Measurements from ENCODE around the gene AIFM1. TPM values are rescaled to one million over a fixed set of nuclear protein-coding genes. Genes with fewer than 3 reads are reported as not detected.

The AIFM1 gene
- total and polyA plus RNA-seq, 2 donors (not counting 3 experiments of a cell fraction or from before 2014, with no cell fraction given): 23.7 to 29.7 TPM

- intact Hi-C loops (cut with micrococcal nuclease) (loop anchor here (1.0 kb wide), 2 partner anchors 40 to 112 kb away; no protein-coding TSS in a partner anchor), dilution Hi-C loops (cut with MboI; ENCODE audit: extremely low pct_ligation_motif_present, low sequenced_read_pairs) (no loop called here)
- Histone ChIP-seq H3K9me3 (replicated peaks; ENCODE audit: control insufficient read depth, insufficient read depth, low read length) (no peaks in the 10 kb centered on the region), H3K4me3 (replicated peaks in 1 of 3; ENCODE audit: insufficient read depth in 1 of 3, low read depth in 1 of 3, low read length in 3 of 3) (no peak overlapping the region), H3K27me3 (ENCODE audit: control insufficient read depth in 2 of 2, insufficient read depth in 2 of 2, low read length in 2 of 2) (no peaks in the 10 kb centered on the region), H3K27ac (ENCODE audit: insufficient read depth, low read depth, low read length) (no peak overlapping the region), H2AFZ (ENCODE audit: low read depth, low read length) (no peak overlapping the region), H3K36me3 (ENCODE audit: control insufficient read depth in 2 of 2, extremely low read depth in 1 of 2, insufficient read depth in 2 of 2, low read length in 2 of 2) (peaks cover 0 to 3% of the 10 kb centered on the region in 2 experiments), H3K9me1 (replicated peaks; ENCODE audit: control insufficient read depth, extremely low read depth, insufficient read depth, low read length) (no peaks in the 10 kb centered on the region), H3K4me1 (ENCODE audit: control insufficient read depth, extremely low read depth, insufficient read depth, low read length) (peaks cover 21% of the 10 kb centered on the region), H3K9ac (replicated peaks; ENCODE audit: extremely low read depth, insufficient read depth, low read length) (no peak overlapping the region), H3K4me2 (ENCODE audit: insufficient read depth, low read length) (no peak overlapping the region), H4K20me1 (replicated peaks; ENCODE audit: control insufficient read depth, extremely low read depth, insufficient read depth, low read length) (no peaks in the 10 kb centered on the region), H3K79me2 (ENCODE audit: control insufficient read depth, insufficient read depth, low read length) (peaks cover 27% of the 10 kb centered on the region)
- TF ChIP-seq GATA2 (IDR thresholded peaks at IDR 0.05; ENCODE audit: insufficient read depth, insufficient read length, low read depth, low read length): no peak
- no peak for TF ChIP-seq FOS (IDR thresholded peaks at IDR 0.05; ENCODE audit: borderline replicate concordance, insufficient read depth, low read length)
- no peak for TF ChIP-seq POLR2A (IDR thresholded peaks at IDR 0.05; ENCODE audit: low read depth, low read length)
- no peak for TF ChIP-seq MAX (IDR thresholded peaks at IDR 0.05; ENCODE audit: insufficient read depth, insufficient read length)
- no peak for TF ChIP-seq POLR2AphosphoS5 (IDR thresholded peaks at IDR 0.05; ENCODE audit: insufficient read depth, low read depth, low read length)
- TF ChIP-seq EZH2 (IDR thresholded peaks at IDR 0.05; ENCODE audit: borderline replicate concordance, low read depth, low read length, severe bottlenecking): no peak
- no peak for TF ChIP-seq JUN (IDR thresholded peaks at IDR 0.05; ENCODE audit: borderline replicate concordance, insufficient read depth, insufficient read length, low read depth)
- peak; percentile 51 to 60 for TF ChIP-seq CTCF (IDR thresholded peaks at IDR 0.05; ENCODE audit: extremely low read depth in 1 of 2, insufficient read depth in 1 of 2, low read depth in 1 of 2, low read length in 2 of 2)
- TF ChIP-seq MYC (IDR thresholded peaks at IDR 0.05; ENCODE audit: low read depth, low read length): no peak
- FAIRE-seq (peak; percentile 87), DNase-seq (ENCODE audit: low read depth, low spot score) (peak; percentile 71)
- CTCF ChIA-PET: interaction anchor here (0.7 to 3.5 kb wide), 30 partner anchors 10 to 474 kb away, joined by 3 to 65 read pairs (median 6); partner anchors contain the start of genes AIFM1 and RAB33A
- POLR2A ChIA-PET: no interaction called here
- BruUV-seq (replicated peaks): no TSS peak
Measured at GRCh38 chrX:130079824-130080406, 85.7 kb downstream of the AIFM1 start.

Other genes with a start within 250 kb of the AIFM1 start
- 13.1 and 16.7 TPM in 2 replicates for gene BCORL1, start 183.2 kb downstream of the AIFM1 start, total RNA-seq
- gene BCORL1, start 183.2 kb downstream of the AIFM1 start, polyA plus RNA-seq: 1.8 TPM in 2 replicates
- gene ELF4, start 55.3 kb downstream of the AIFM1 start, total RNA-seq: 32.9 and 33.4 TPM in 2 replicates
- gene ELF4, start 55.3 kb downstream of the AIFM1 start, polyA plus RNA-seq: 31.6 and 31.9 TPM in 2 replicates
- gene RAB33A, start 6.1 kb upstream of the AIFM1 start, total RNA-seq: 0.91 and 1.4 TPM in 2 replicates
- 1.3 and 1.6 TPM in 2 replicates for gene RAB33A, start 6.1 kb upstream of the AIFM1 start, polyA plus RNA-seq
- 7.3 and 7.7 TPM in 2 replicates for gene ZNF280C, start 103.1 kb upstream of the AIFM1 start, total RNA-seq
- gene ZNF280C, start 103.1 kb upstream of the AIFM1 start, polyA plus RNA-seq: 2.5 and 3.2 TPM in 2 replicates
- 10.6 and 14.5 TPM in 2 replicates for gene SLC25A14, start 174.1 kb upstream of the AIFM1 start, total RNA-seq
- 9.2 and 11.5 TPM in 2 replicates for gene SLC25A14, start 174.1 kb upstream of the AIFM1 start, polyA plus RNA-seq
- not detected in 2 replicates for gene GPR119, start 219.8 kb upstream of the AIFM1 start, total RNA-seq
- not detected in 2 replicates for gene GPR119, start 219.8 kb upstream of the AIFM1 start, polyA plus RNA-seq
- 21.1 and 21.9 TPM in 2 replicates for gene RBMX2, start 236.1 kb upstream of the AIFM1 start, total RNA-seq
- 6.9 and 10.6 TPM in 2 replicates for gene RBMX2, start 236.1 kb upstream of the AIFM1 start, polyA plus RNA-seq

Data from endothelial cell of umbilical vein (primary cell).